Measurements from ENCODE around the gene RAP2C. TPM values are rescaled to one million over a fixed set of nuclear protein-coding genes. Genes with fewer than 3 reads are reported as not detected.

RAP2C gene
- total and polyA plus RNA-seq, 7 donors: 10.3 to 19.8 (median 16.3) TPM

GRCh38 chrX:132191938-132192337 lies 27.3 kb downstream of the RAP2C start:
- H3K4me3 ChIP-seq: no peak overlapping the region
- 60 to 86% methylated on average over 1 of the region's 1 CpG for WGBS, 2 donors
- intact Hi-C loops (cut with DNase I): no loop called here
- DNase-seq: no peak
- H3K36me3 ChIP-seq: no peaks in the 10 kb centered on the region
- no peaks in the 10 kb centered on the region for H3K4me1 ChIP-seq
- H3K27ac ChIP-seq: no peak overlapping the region
- H3K27me3 ChIP-seq: no peaks in the 10 kb centered on the region
- H3K9me3 ChIP-seq: no peaks in the 10 kb centered on the region
- TF ChIP-seq CTCF (IDR thresholded peaks at IDR 0.05) (no peak), POLR2A (IDR thresholded peaks at IDR 0.05) (no peak), EP300 (IDR thresholded peaks at IDR 0.05) (no peak), POLR2AphosphoS5 (IDR thresholded peaks at IDR 0.05) (no peak)

DNA sequence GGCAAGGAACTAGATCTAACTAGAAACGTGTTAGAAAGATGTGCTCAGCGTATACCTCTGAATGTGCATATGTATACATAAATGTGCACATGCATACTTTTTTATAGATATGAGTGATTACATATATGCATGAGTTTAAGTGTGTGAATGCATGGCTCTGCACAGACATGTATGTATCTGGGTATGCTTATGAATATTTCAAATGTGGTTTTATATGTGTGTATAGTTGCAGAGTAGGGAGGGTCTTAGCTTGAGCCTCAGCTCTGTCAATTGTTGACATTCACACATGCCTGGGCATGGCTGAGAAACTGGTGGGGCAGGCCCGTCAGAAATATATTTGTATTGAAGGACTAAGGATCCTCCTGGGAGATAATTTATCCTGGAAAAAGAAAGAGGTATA lies 31.1 kb downstream of the RAP2C start:
- intact Hi-C loops (cut with DNase I): no loop called here
- 90% methylated on average over 3 of the region's 3 CpGs for WGBS, 2 donors
- Histone ChIP-seq H3K27ac (no peak overlapping the region), H3K4me1 (no peaks in the 10 kb centered on the region), H3K9me3 (no peaks in the 10 kb centered on the region), H3K36me3 (no peaks in the 10 kb centered on the region), H3K4me3 (no peak overlapping the region), H3K27me3 (no peaks in the 10 kb centered on the region)
- DNase-seq: no peak
- TF ChIP-seq EP300 (IDR thresholded peaks at IDR 0.05) (no peak), POLR2A (IDR thresholded peaks at IDR 0.05) (no peak), POLR2AphosphoS5 (IDR thresholded peaks at IDR 0.05) (no peak), CTCF (IDR thresholded peaks at IDR 0.05) (no peak)

- no peaks in the 10 kb centered on the region for H3K36me3 ChIP-seq
- intact Hi-C loops (cut with DNase I): no loop called here
- no peaks in the 10 kb centered on the region for H3K9me3 ChIP-seq
- H3K4me1 ChIP-seq: no peaks in the 10 kb centered on the region
- no peak for DNase-seq
- TF ChIP-seq POLR2AphosphoS5 (IDR thresholded peaks at IDR 0.05) (no peak), POLR2A (IDR thresholded peaks at IDR 0.05) (no peak), CTCF (IDR thresholded peaks at IDR 0.05) (no peak), EP300 (IDR thresholded peaks at IDR 0.05) (no peak)
- H3K27ac ChIP-seq: no peak overlapping the region
- WGBS, 2 donors: 72 to 86% methylated on average over 4 of the region's 4 CpGs
- H3K27me3 ChIP-seq: no peaks in the 10 kb centered on the region
- no peak overlapping the region for H3K4me3 ChIP-seq
These were observed 31.8 kb downstream of the RAP2C start for GRCh38 chrX:132187451-132187850.

DNA sequence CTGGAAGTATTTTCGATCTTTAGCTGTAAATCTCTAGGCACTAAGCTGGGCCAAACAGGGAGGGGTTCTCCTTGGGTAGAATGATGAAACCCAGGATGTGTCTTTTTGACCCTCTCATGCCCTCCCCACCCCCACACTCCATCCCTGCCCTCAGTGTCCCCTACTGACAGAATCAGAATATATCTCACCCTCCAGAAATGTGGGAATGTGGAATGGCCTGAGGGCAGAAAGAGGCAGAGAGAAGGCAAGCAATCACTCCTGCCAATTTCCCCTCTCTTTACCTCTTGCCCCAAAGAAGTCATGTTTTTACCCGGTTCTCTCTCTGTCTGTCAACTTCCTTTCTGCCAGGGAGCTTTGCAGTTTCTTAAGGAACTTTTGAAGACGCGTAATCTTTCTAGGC lies 34.4 kb downstream of the RAP2C start:
- TF ChIP-seq EP300 (IDR thresholded peaks at IDR 0.05) (no peak), POLR2A (IDR thresholded peaks at IDR 0.05) (no peak), POLR2AphosphoS5 (IDR thresholded peaks at IDR 0.05) (no peak), CTCF (IDR thresholded peaks at IDR 0.05) (no peak)
- DNase-seq: no peak
- H3K27me3 ChIP-seq: no peaks in the 10 kb centered on the region
- no peaks in the 10 kb centered on the region for H3K9me3 ChIP-seq
- intact Hi-C loops (cut with DNase I): no loop called here
- H3K4me3 ChIP-seq: no peak overlapping the region
- 87 to 92% methylated on average over 4 of the region's 4 CpGs for WGBS, 2 donors
- no peak overlapping the region for H3K27ac ChIP-seq
- H3K4me1 ChIP-seq: no peaks in the 10 kb centered on the region
- H3K36me3 ChIP-seq: no peaks in the 10 kb centered on the region

GRCh38 chrX:132181364-132181763 lies 37.9 kb downstream of the RAP2C start:
- WGBS, 2 donors: 28 to 85% methylated on average over 7 of the region's 7 CpGs
- no peak overlapping the region for H3K27ac ChIP-seq
- H3K36me3 ChIP-seq: no peaks in the 10 kb centered on the region
- no peak overlapping the region for H3K4me3 ChIP-seq
- no peaks in the 10 kb centered on the region for H3K27me3 ChIP-seq
- no peaks in the 10 kb centered on the region for H3K4me1 ChIP-seq
- no peak for TF ChIP-seq EP300 (IDR thresholded peaks at IDR 0.05)
- TF ChIP-seq CTCF (IDR thresholded peaks at IDR 0.05): no peak
- TF ChIP-seq POLR2A (IDR thresholded peaks at IDR 0.05): no peak
- TF ChIP-seq POLR2AphosphoS5 (IDR thresholded peaks at IDR 0.05): no peak
- intact Hi-C loops (cut with DNase I): no loop called here
- no peak for DNase-seq
- H3K9me3 ChIP-seq: no peaks in the 10 kb centered on the region
